Lung (tissue), 12 donors: ENCODE data around the gene UBE2F. TPM values are rescaled to one million over a fixed set of nuclear protein-coding genes. Genes with fewer than 3 reads are reported as not detected.

Experiments
- ATAC-seq: fragments of 200-7000 bp; cut with Tn5 transposase; one replicate; pipeline ENCODE4 v1.9.1; 2020; ENCODE audit warnings: moderate number of reproducible peaks; ENCODE audit not compliant: insufficient read depth, low FRiP score
- DNase-seq, 3 donors: peaks; one replicate each; pipeline ENCODE4 v3.0.0-alpha.2; 2013 to 2017
- H3K27ac ChIP-seq, 2 donors: one replicate each; pipeline ENCODE4 v1.5.1; 2013; ENCODE audit warnings: mild to moderate bottlenecking in 2 of 2, moderate library complexity in 2 of 2, control low read depth in 1 of 2, inconsistent platforms in 1 of 2, low read depth in 1 of 2, low read length in 1 of 2
- H3K27me3 ChIP-seq, 3 donors: one replicate each; pipeline ENCODE4 v1.5.1; 2013; ENCODE audit warnings: low read length in 2 of 3; ENCODE audit not compliant: control insufficient read depth in 3 of 3, insufficient read depth in 3 of 3
- H3K36me3 ChIP-seq, 4 donors: one replicate each; pipeline ENCODE4 v1.5.1; 2013; ENCODE audit warnings: low read length in 4 of 4, mild to moderate bottlenecking in 1 of 4, moderate library complexity in 1 of 4; ENCODE audit not compliant: control insufficient read depth in 4 of 4, insufficient read depth in 4 of 4
- H3K4me1 ChIP-seq, 5 donors: one replicate each; pipeline ENCODE4 v1.5.1; 2013; ENCODE audit warnings: low read length in 5 of 5, mild to moderate bottlenecking in 2 of 5, moderate library complexity in 1 of 5; ENCODE audit not compliant: control insufficient read depth in 5 of 5, insufficient read depth in 5 of 5
- H3K4me3 ChIP-seq: one replicate; pipeline ENCODE4 v1.5.1; 2013; ENCODE audit warnings: mild to moderate bottlenecking, control low read depth, moderate library complexity
- H3K9ac ChIP-seq, 2 donors: one replicate each; pipeline ENCODE4 v1.5.1; 2013; ENCODE audit warnings: low read length in 2 of 2, control low read depth in 1 of 2; ENCODE audit not compliant: insufficient read depth in 1 of 2
- H3K9me3 ChIP-seq, 4 donors: one replicate each; pipeline ENCODE4 v1.5.1; 2013; ENCODE audit warnings: low read length in 3 of 4, mild to moderate bottlenecking in 1 of 4, moderate library complexity in 1 of 4; ENCODE audit not compliant: control insufficient read depth in 4 of 4, insufficient read depth in 3 of 4
- CTCF ChIP-seq: IDR thresholded peaks from 2 replicates; pipeline ENCODE4 v1.5.1; 2012; ENCODE audit warnings: mild to moderate bottlenecking; ENCODE audit errors: control extremely low read depth, extremely low read depth
- WGBS, 2 donors: extraction: QIAGEN DNeasy Blood & Tissue Kit; methylation state at CpG; one replicate each; pipeline ENCODE4 v1.1.7; 2013; 5-methylcytosine and 5-hydroxymethylcytosine counted together
- polyA plus RNA-seq, 2 donors: library from polyadenylated mRNA; stranded (reverse); fragments of 200-250 nt; gene quantifications; one replicate each; pipeline ENCODE4 v1.2.1, GENCODE V29; 2013
- total RNA-seq, 2 donors: library from RNA; depleted of rRNA in 1 of 2; stranded (reverse); fragments of >200 nt in 1 of 2; gene quantifications; one replicate each; pipeline ENCODE4 v1.2.1, GENCODE V29; 2014 to 2021
- donor health status: control.
- donor health status: control.
- donor health status: Bipolar disorder and iron deficiency.
- donor health status: healthy.
- donor health status: DM: yes; HTN: yes; CAD: no.

The UBE2F gene
- total and polyA plus RNA-seq, 4 donors, result 30.3 to 63.3 (median 46.8) TPM

- 9 to 16% methylated on average over 30 to 33 of the region's 33 CpGs for WGBS, 2 donors
- DNase-seq (peak; percentile 63 to 69 (median 68)), ATAC-seq (peak; percentile 92)
- Histone ChIP-seq H3K9me3 (no peaks in the 10 kb centered on the region), H3K27me3 (no peaks in the 10 kb centered on the region), H3K4me1 (peaks cover 0 to 2% (median 0%) of the 10 kb centered on the region in 5 donors), H3K36me3 (no peaks in the 10 kb centered on the region), H3K4me3 (no peak overlapping the region), H3K27ac (peak overlapping the region in 1 of 2 donors; percentile 7), H3K9ac (no peak overlapping the region)
- peak; percentile 65 for TF ChIP-seq CTCF
These were observed 43.2 kb upstream of the UBE2F start for GRCh38 chr2:237923481-237924163.

- WGBS, 2 donors, result 91 to 92% methylated on average over 14 of the region's 14 CpGs
- no peaks in the 10 kb centered on the region for H3K27me3 ChIP-seq
- peaks cover 0 to 2% (median 0%) of the 10 kb centered on the region in 5 donors for H3K4me1 ChIP-seq
- no peak overlapping the region for H3K27ac ChIP-seq
- no peak for ATAC-seq
- H3K9me3 ChIP-seq, result no peaks in the 10 kb centered on the region
- no peak for TF ChIP-seq CTCF
- no peak for DNase-seq
- H3K4me3 ChIP-seq, result no peak overlapping the region
- H3K36me3 ChIP-seq, result no peaks in the 10 kb centered on the region
- H3K9ac ChIP-seq, result no peak overlapping the region
These were observed 42.7 kb upstream of the UBE2F start for GRCh38 chr2:237924164-237924534.

- ATAC-seq, result no peak
- peaks cover 0 to 6% (median 0%) of the 10 kb centered on the region in 4 donors for H3K9me3 ChIP-seq
- peaks cover 0 to 4% (median 0%) of the 10 kb centered on the region in 5 donors for H3K4me1 ChIP-seq
- no peak overlapping the region for H3K27ac ChIP-seq
- WGBS, 2 donors, result 85 to 91% methylated on average over 5 of the region's 5 CpGs
- no peak for DNase-seq
- H3K27me3 ChIP-seq, result no peaks in the 10 kb centered on the region
- no peak overlapping the region for H3K9ac ChIP-seq
- H3K4me3 ChIP-seq, result no peak overlapping the region
- TF ChIP-seq CTCF, result no peak
- H3K36me3 ChIP-seq, result no peaks in the 10 kb centered on the region
These were observed 39.7 kb upstream of the UBE2F start for GRCh38 chr2:237927135-237927534.

GRCh38 chr2:237927986-237928385, 38.8 kb upstream of the UBE2F start:
- H3K27ac ChIP-seq, result no peak overlapping the region
- no peak overlapping the region for H3K9ac ChIP-seq
- peaks cover 0 to 6% (median 0%) of the 10 kb centered on the region in 4 donors for H3K9me3 ChIP-seq
- peaks cover 0 to 4% (median 0%) of the 10 kb centered on the region in 5 donors for H3K4me1 ChIP-seq
- H3K4me3 ChIP-seq, result no peak overlapping the region
- no peak for DNase-seq
- no peaks in the 10 kb centered on the region for H3K27me3 ChIP-seq
- no peak for ATAC-seq
- 81 to 91% methylated on average over 4 of the region's 4 CpGs for WGBS, 2 donors
- no peaks in the 10 kb centered on the region for H3K36me3 ChIP-seq
- TF ChIP-seq CTCF, result no peak
